IMR-90 (cell line): ENCODE measurements around the gene DUOX2. TPM values are rescaled to one million over a fixed set of nuclear protein-coding genes. Genes with fewer than 3 reads are reported as not detected.

ENCODE experiments used
- ATAC-seq: fragments of 200-7000 bp; cut with Tn5 transposase; 2 replicates; pipeline ENCODE4 v1.9.1; 2020; ENCODE audit warnings: low read depth, mild to moderate bottlenecking, moderate library complexity
- BruUV-seq: library from RNA; stranded (reverse); fragments of 400-500 nt; replicated peaks from 2 replicates; lab custom pipeline; 2021; lab: Mats Ljungman, UMichigan
- CTCF ChIA-PET: fragments of 300-600 bp; formaldehyde crosslinking; extraction: SDS; loops from one replicate; lab custom pipeline; 2021; ENCODE audit warnings: antibody characterized with exemption; lab: Yijun Ruan, JAX
- POLR2A ChIA-PET: fragments of 300-600 bp; sonication (Branson Sonifier 250); formaldehyde crosslinking; loops from one replicate; lab custom pipeline; 2022; ENCODE audit warnings: antibody characterized with exemption; ENCODE audit not compliant: unreplicated experiment; lab: Charles Lee
- DNase-seq: peaks from one replicate; pipeline ENCODE4 v3.0.0; 2013
- H2AFZ ChIP-seq: replicated peaks from 2 replicates; pipeline ENCODE3; 2013; ENCODE audit warnings: low read length, mild to moderate bottlenecking; ENCODE audit not compliant: poor library complexity
- H2AK5ac ChIP-seq: 2 replicates; pipeline ENCODE4 v1.6.1; 2013; ENCODE audit warnings: low read depth, low read length, inconsistent platforms
- H2AK9ac ChIP-seq: replicated peaks from 2 replicates; pipeline ENCODE3; 2013; ENCODE audit warnings: mild to moderate bottlenecking, low read depth, low read length, moderate library complexity; ENCODE audit not compliant: poor library complexity
- H2BK120ac ChIP-seq: 2 replicates; pipeline ENCODE4 v1.6.1; 2013; ENCODE audit warnings: low read depth, low read length, inconsistent platforms
- H2BK15ac ChIP-seq: 3 replicates; pipeline ENCODE4 v1.6.1; 2013; ENCODE audit warnings: low read depth, low read length, inconsistent platforms
- H2BK20ac ChIP-seq: 2 replicates; pipeline ENCODE4 v1.6.1; 2013; ENCODE audit warnings: low read depth, mild to moderate bottlenecking, inconsistent platforms, low read length, moderate library complexity
- H2BK5ac ChIP-seq: 2 replicates; pipeline ENCODE4 v1.6.1; 2013; ENCODE audit warnings: mild to moderate bottlenecking, low read depth, low read length, inconsistent platforms; ENCODE audit not compliant: poor library complexity, severe bottlenecking
- H3K14ac ChIP-seq: replicated peaks from 2 replicates; pipeline ENCODE4 v1.6.1; 2013; ENCODE audit warnings: low read depth, low read length, inconsistent platforms
- H3K18ac ChIP-seq: 2 replicates; pipeline ENCODE4 v1.6.1; 2013; ENCODE audit warnings: low read depth, low read length, control low read depth
- H3K23ac ChIP-seq: 2 replicates; pipeline ENCODE4 v1.6.1; 2013; ENCODE audit warnings: low read depth, low read length, inconsistent platforms
- H3K27ac ChIP-seq: 2 replicates; pipeline ENCODE4 v1.5.1; 2013; ENCODE audit warnings: mild to moderate bottlenecking, control low read depth, low read length; ENCODE audit not compliant: insufficient read depth
- H3K27me3 ChIP-seq: 2 replicates; pipeline ENCODE4 v1.6.1; 2013; ENCODE audit warnings: low read length; ENCODE audit not compliant: control insufficient read depth, insufficient read depth
- H3K36me3 ChIP-seq: 2 replicates; pipeline ENCODE4 v1.6.1; 2013; ENCODE audit warnings: low read length, mixed read lengths; ENCODE audit not compliant: control insufficient read depth, insufficient read depth
- H3K4ac ChIP-seq: 2 replicates; pipeline ENCODE4 v1.6.1; 2013; ENCODE audit warnings: low read depth, low read length, inconsistent platforms
- H3K4me1 ChIP-seq: 2 replicates; pipeline ENCODE4 v1.6.1; 2013; ENCODE audit warnings: low read length, mixed read lengths; ENCODE audit not compliant: control insufficient read depth, insufficient read depth
- H3K4me2 ChIP-seq: 2 replicates; pipeline ENCODE4 v1.6.1; 2013; ENCODE audit warnings: low read depth, mild to moderate bottlenecking, control low read depth, low read length, moderate library complexity
- H3K4me3 ChIP-seq: 2 replicates; pipeline ENCODE4 v1.5.1; 2013; ENCODE audit warnings: low read depth, mild to moderate bottlenecking, control low read depth, low read length, moderate library complexity; ENCODE audit not compliant: insufficient read depth
- H3K56ac ChIP-seq: 2 replicates; pipeline ENCODE4 v1.6.1; 2013; ENCODE audit warnings: low read length, inconsistent platforms; ENCODE audit not compliant: insufficient read depth; ENCODE audit errors: extremely low read depth
- H3K79me1 ChIP-seq, 2 experiments: 2 replicates each; pipeline ENCODE4 v1.6.1; 2013; ENCODE audit warnings: low read length in 2 of 2, inconsistent platforms in 1 of 2, low read depth in 1 of 2
- H3K9ac ChIP-seq: 2 replicates; pipeline ENCODE4 v1.6.1; 2013; ENCODE audit warnings: low read depth, low read length, control low read depth
- H3K9me1 ChIP-seq: 2 replicates; pipeline ENCODE4 v1.6.1; 2013; ENCODE audit warnings: low read length, inconsistent platforms; ENCODE audit not compliant: insufficient read depth
- H3K9me3 ChIP-seq: 2 replicates; pipeline ENCODE4 v1.6.1; 2013; ENCODE audit warnings: low read length; ENCODE audit not compliant: control insufficient read depth, insufficient read depth
- H4K20me1 ChIP-seq: 2 replicates; pipeline ENCODE4 v1.6.1; 2013; ENCODE audit warnings: low read length, inconsistent platforms; ENCODE audit not compliant: insufficient read depth
- H4K5ac ChIP-seq: 2 replicates; pipeline ENCODE4 v1.6.1; 2013; ENCODE audit warnings: mild to moderate bottlenecking, low read depth, low read length, control low read depth
- H4K8ac ChIP-seq, 2 experiments: 2 replicates each; pipeline ENCODE4 v1.6.1; 2013; ENCODE audit warnings: low read depth in 2 of 2, low read length in 2 of 2, control low read depth in 1 of 2, inconsistent platforms in 1 of 2
- H4K91ac ChIP-seq: 2 replicates; pipeline ENCODE4 v1.6.1; 2013; ENCODE audit warnings: low read depth, low read length, inconsistent platforms; ENCODE audit not compliant: insufficient read depth
- BHLHE40 ChIP-seq: fragments of 150-350 bp; IDR thresholded peaks from 2 replicates; pipeline ENCODE4 v1.6.1; 2016; ENCODE audit warnings: mild to moderate bottlenecking, low read depth, low read length
- CEBPB ChIP-seq: IDR thresholded peaks from 2 replicates; pipeline ENCODE4 v1.6.1; 2012; ENCODE audit warnings: low read depth, low read length, improper control_type of control experiment
- CHD1 ChIP-seq: IDR thresholded peaks from 2 replicates; pipeline ENCODE4 v1.6.1; 2012; ENCODE audit warnings: low read depth, low read length, improper control_type of control experiment
- CTCF ChIP-seq: conservative IDR thresholded peaks from 2 replicates; pipeline ENCODE4 v1.5.1; 2012; ENCODE audit warnings: mild to moderate bottlenecking, low read depth, low read length, improper control_type of control experiment
- FOS ChIP-seq: fragments of 150-350 bp; IDR thresholded peaks from 2 replicates; pipeline ENCODE4 v1.6.1; 2016; ENCODE audit warnings: low read depth, low read length
- MAFK ChIP-seq: IDR thresholded peaks from 2 replicates; pipeline ENCODE4 v1.6.1; 2012; ENCODE audit warnings: low read depth, low read length, improper control_type of control experiment
- MAZ ChIP-seq: IDR thresholded peaks from 2 replicates; pipeline ENCODE4 v1.6.1; 2012; ENCODE audit warnings: low read depth, mild to moderate bottlenecking, low read length, improper control_type of control experiment, moderate library complexity, borderline replicate concordance
- MXI1 ChIP-seq: IDR thresholded peaks from 2 replicates; pipeline ENCODE4 v1.6.1; 2012; ENCODE audit warnings: low read depth, mild to moderate bottlenecking, low read length, moderate library complexity, borderline replicate concordance
- NFE2L2 ChIP-seq: fragments of 150-350 bp; IDR thresholded peaks from 2 replicates; pipeline ENCODE4 v1.6.1; 2016; ENCODE audit warnings: low read depth, mild to moderate bottlenecking, low read length
- POLR2A ChIP-seq: IDR thresholded peaks from 2 replicates; pipeline ENCODE4 v1.6.1; 2012; ENCODE audit warnings: mild to moderate bottlenecking, low read depth, low read length
- RAD21 ChIP-seq: IDR thresholded peaks from 2 replicates; pipeline ENCODE4 v1.6.1; 2012; ENCODE audit warnings: low read length, improper control_type of control experiment
- RCOR1 ChIP-seq: IDR thresholded peaks from 2 replicates; pipeline ENCODE4 v1.6.1; 2012; ENCODE audit warnings: mild to moderate bottlenecking, low read length, improper control_type of control experiment; ENCODE audit not compliant: insufficient replicate concordance
- RFX5 ChIP-seq: IDR thresholded peaks from 2 replicates; pipeline ENCODE4 v1.8.0; 2012; ENCODE audit warnings: low read depth, mild to moderate bottlenecking, low read length, moderate library complexity
- SMC3 ChIP-seq: fragments of 150-350 bp; IDR thresholded peaks from 2 replicates; pipeline ENCODE4 v1.6.1; 2016; ENCODE audit warnings: low read depth, mild to moderate bottlenecking, antibody characterized with exemption, low read length, moderate library complexity
- USF2 ChIP-seq: fragments of 150-350 bp; IDR thresholded peaks from 2 replicates; pipeline ENCODE4 v1.6.1; 2017; ENCODE audit warnings: mild to moderate bottlenecking, antibody characterized with exemption, low read length, low read depth
- WGBS, 2 experiments: methylation state at CpG; one replicate each; pipeline versions ENCODE4 v1.1.5 to v1.1.7; 2013; ENCODE audit warnings: missing lambda C conversion rate in 2 of 2; ENCODE audit not compliant: insufficient read length in 1 of 2; ENCODE audit errors: extremely low coverage in 2 of 2; 5-methylcytosine and 5-hydroxymethylcytosine counted together
- dilution Hi-C: fragments of 300-500 bp; cut with HindIII; formaldehyde crosslinking; loops from one replicate; pipeline ENCODE4 v1.14.3; 2018; ENCODE audit warnings: low sequenced_read_pairs; ENCODE audit not compliant: unreplicated experiment
- in situ Hi-C: fragments of 300-500 bp; cut with MboI; formaldehyde crosslinking; loops from 3 replicates; pipeline ENCODE4 v1.14.3; 2019; ENCODE audit warnings: low sequenced_read_pairs, inconsistent platforms, mixed read lengths
- intact Hi-C: fragments of 100-400 bp; cut with micrococcal nuclease; formaldehyde crosslinking; loops from 2 replicates; pipeline ENCODE4 v1.10.0; 2022
- polyA plus RNA-seq, 3 experiments: library from polyadenylated mRNA; depleted of rRNA; stranded (reverse); fragments of >200 nt; gene quantifications; 2 replicates each; pipeline ENCODE4 v1.2.3, GENCODE V29; 2012; ENCODE audit warnings: low replicate concordance in 1 of 3
- total RNA-seq: library from RNA; depleted of rRNA; stranded (reverse); fragments of >200 nt; gene quantifications from 2 replicates; pipeline ENCODE4 v1.2.3, GENCODE V29; 2012
- TF ChIP-seq, protein P1 (sequence below): fragments of 150-350 bp; IDR thresholded peaks from 2 replicates; pipeline ENCODE4 v1.6.1; 2016; ENCODE audit warnings: low read depth, mild to moderate bottlenecking, low read length, moderate library complexity, borderline replicate concordance

Gene DUOX2
- total and polyA plus RNA-seq, 2 of the 4 experiments (the other 2 are of a cell fraction): not detected

GRCh38 chr15:45149060-45149459, 35.1 kb upstream of the DUOX2 start:
- H4K8ac ChIP-seq: no peak overlapping the region
- H3K27ac ChIP-seq: no peak overlapping the region
- no peaks in the 10 kb centered on the region for H3K79me1 ChIP-seq
- H2BK5ac ChIP-seq: no peak overlapping the region
- TF ChIP-seq NFE2L2 (no peak), FOS (no peak), CHD1 (no peak), CTCF (no peak), RFX5 (no peak), RAD21 (no peak), CEBPB (no peak), MAFK (no peak), SMC3 (no peak), MXI1 (no peak), BHLHE40 (no peak), MAZ (no peak), RCOR1 (no peak), POLR2A (no peak), USF2 (no peak)
- TF ChIP-seq, protein P1, sequence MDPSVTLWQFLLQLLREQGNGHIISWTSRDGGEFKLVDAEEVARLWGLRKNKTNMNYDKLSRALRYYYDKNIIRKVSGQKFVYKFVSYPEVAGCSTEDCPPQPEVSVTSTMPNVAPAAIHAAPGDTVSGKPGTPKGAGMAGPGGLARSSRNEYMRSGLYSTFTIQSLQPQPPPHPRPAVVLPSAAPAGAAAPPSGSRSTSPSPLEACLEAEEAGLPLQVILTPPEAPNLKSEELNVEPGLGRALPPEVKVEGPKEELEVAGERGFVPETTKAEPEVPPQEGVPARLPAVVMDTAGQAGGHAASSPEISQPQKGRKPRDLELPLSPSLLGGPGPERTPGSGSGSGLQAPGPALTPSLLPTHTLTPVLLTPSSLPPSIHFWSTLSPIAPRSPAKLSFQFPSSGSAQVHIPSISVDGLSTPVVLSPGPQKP: no peak
- H3K9ac ChIP-seq: no peak overlapping the region
- H3K14ac ChIP-seq: no peak overlapping the region
- no peak overlapping the region for H3K4ac ChIP-seq
- ChIA-PET CTCF (no interaction called here), POLR2A (no interaction called here)
- H3K36me3 ChIP-seq: no peaks in the 10 kb centered on the region
- no CpG with 5 or more reads among the region's 1 CpG for WGBS, 2 experiments
- H2AK9ac ChIP-seq: no peak overlapping the region
- BruUV-seq: no TSS peak
- dilution Hi-C loops (no loop called here), intact Hi-C loops (no loop called here), in situ Hi-C loops (no loop called here)
- H2BK15ac ChIP-seq: no peak overlapping the region
- no peak overlapping the region for H4K91ac ChIP-seq
- H2BK20ac ChIP-seq: no peak overlapping the region
- H3K4me2 ChIP-seq: no peak overlapping the region
- H2BK120ac ChIP-seq: no peak overlapping the region
- no peak overlapping the region for H2AK5ac ChIP-seq
- H3K9me3 ChIP-seq: no peaks in the 10 kb centered on the region
- no peaks in the 10 kb centered on the region; the same call in 1 of the 2 replicates for H3K4me1 ChIP-seq
- no peak for ATAC-seq
- no peak for DNase-seq
- no peaks in the 10 kb centered on the region for H4K20me1 ChIP-seq
- H4K5ac ChIP-seq: no peak overlapping the region
- peaks cover 5% of the 10 kb centered on the region; the same call in 1 of the 2 replicates for H3K27me3 ChIP-seq
- no peak overlapping the region for H2AFZ ChIP-seq
- no peak overlapping the region for H3K56ac ChIP-seq
- no peak overlapping the region for H3K23ac ChIP-seq
- H3K9me1 ChIP-seq: no peaks in the 10 kb centered on the region
- no peak overlapping the region for H3K18ac ChIP-seq
- no peak overlapping the region for H3K4me3 ChIP-seq
